ENCODE data around the gene CEACAM3. TPM values are rescaled to one million over a fixed set of nuclear protein-coding genes. Genes with fewer than 3 reads are reported as not detected.

Gene CEACAM3
- total and polyA plus RNA-seq, 5 donors = 0.07 to 0.59 (median 0.29) TPM; not detected in 2

GRCh38 chr19:41792513-41793413 lies 3.6 kb upstream of the CEACAM3 start:
- Histone ChIP-seq H3K27me3 (ENCODE audit: control insufficient read depth, insufficient read depth) (peaks cover 4% of the 10 kb centered on the region), H3K4me3 (ENCODE audit: low read length) (no peak overlapping the region), H3K4me1 (ENCODE audit: control insufficient read depth, insufficient read depth, low read length) (no peaks in the 10 kb centered on the region), H3K9me3 (ENCODE audit: control insufficient read depth, low read length) (no peaks in the 10 kb centered on the region), H3K27ac (ENCODE audit: low read length) (no peak overlapping the region)
- ATAC-seq (no peak), DNase-seq (peak; percentile 40 to 78 (median 64))
- whole genome bisulfite sequencing = 25% methylated on average over 22 of the region's 22 CpGs
- intact Hi-C loops (cut with DNase I) = no loop called here

GRCh38 chr19:41793414-41793727 lies 3.0 kb upstream of the CEACAM3 start:
- Histone ChIP-seq H3K27me3 (ENCODE audit: control insufficient read depth, insufficient read depth) (peaks cover 4% of the 10 kb centered on the region), H3K27ac (ENCODE audit: low read length) (no peak overlapping the region), H3K4me3 (ENCODE audit: low read length) (no peak overlapping the region), H3K4me1 (ENCODE audit: control insufficient read depth, insufficient read depth, low read length) (no peaks in the 10 kb centered on the region), H3K9me3 (ENCODE audit: control insufficient read depth, low read length) (no peaks in the 10 kb centered on the region)
- DNase-seq (no peak), ATAC-seq (no peak)
- WGBS = 0% methylated on average over 1 of the region's 1 CpG
- intact Hi-C loops (cut with DNase I) = no loop called here

GRCh38 chr19:41795031-41795461 lies 1.3 kb upstream of the CEACAM3 start:
- Histone ChIP-seq H3K4me3 (ENCODE audit: low read length) (no peak overlapping the region), H3K4me1 (ENCODE audit: control insufficient read depth, insufficient read depth, low read length) (no peaks in the 10 kb centered on the region), H3K27ac (ENCODE audit: low read length) (no peak overlapping the region), H3K27me3 (ENCODE audit: control insufficient read depth, insufficient read depth) (peaks cover 4% of the 10 kb centered on the region), H3K9me3 (ENCODE audit: control insufficient read depth, low read length) (no peaks in the 10 kb centered on the region)
- no peak for DNase-seq
- ATAC-seq = peak; percentile 71 to 79
- intact Hi-C loops (cut with DNase I) = no loop called here
- 44% methylated on average over 5 of the region's 5 CpGs for WGBS

- Histone ChIP-seq H3K27ac (ENCODE audit: low read length) (no peak overlapping the region), H3K4me3 (ENCODE audit: low read length) (no peak overlapping the region), H3K9me3 (ENCODE audit: control insufficient read depth, low read length) (no peaks in the 10 kb centered on the region), H3K27me3 (ENCODE audit: control insufficient read depth, insufficient read depth) (peaks cover 2% of the 10 kb centered on the region), H3K4me1 (ENCODE audit: control insufficient read depth, insufficient read depth, low read length) (no peaks in the 10 kb centered on the region)
- DNase-seq (no peak), ATAC-seq (no peak)
- intact Hi-C loops (cut with DNase I) = no loop called here
- WGBS = 82% methylated on average over 1 of the region's 1 CpG
These were observed 514 bp downstream of the CEACAM3 start for GRCh38 chr19:41796901-41797300.

GRCh38 chr19:41799444-41800000 lies 3.1 kb downstream of the CEACAM3 start:
- intact Hi-C loops (cut with DNase I) = no loop called here
- no peaks in the 10 kb centered on the region for H3K4me1 ChIP-seq (ENCODE audit: control insufficient read depth, insufficient read depth, low read length)
- H3K4me3 ChIP-seq (ENCODE audit: low read length) = no peak overlapping the region
- H3K9me3 ChIP-seq (ENCODE audit: control insufficient read depth, low read length) = no peaks in the 10 kb centered on the region
- ATAC-seq (no peak), DNase-seq (no peak)
- no peak overlapping the region for H3K27ac ChIP-seq (ENCODE audit: low read length)
- WGBS = 65% methylated on average over 9 of the region's 9 CpGs
- peaks cover 2% of the 10 kb centered on the region for H3K27me3 ChIP-seq (ENCODE audit: control insufficient read depth, insufficient read depth)

- ATAC-seq (no peak), DNase-seq (no peak)
- Histone ChIP-seq H3K4me1 (ENCODE audit: control insufficient read depth, insufficient read depth, low read length) (no peaks in the 10 kb centered on the region), H3K9me3 (ENCODE audit: control insufficient read depth, low read length) (no peaks in the 10 kb centered on the region), H3K27ac (ENCODE audit: low read length) (no peak overlapping the region), H3K4me3 (ENCODE audit: low read length) (no peak overlapping the region), H3K27me3 (ENCODE audit: control insufficient read depth, insufficient read depth) (peaks cover 2% of the 10 kb centered on the region)
- intact Hi-C loops (cut with DNase I) = no loop called here
- WGBS = 72% methylated on average over 4 of the region's 4 CpGs
These were observed 4.6 kb downstream of the CEACAM3 start for GRCh38 chr19:41801031-41801430.

- Histone ChIP-seq H3K9me3 (ENCODE audit: control insufficient read depth, low read length) (no peaks in the 10 kb centered on the region), H3K4me1 (ENCODE audit: control insufficient read depth, insufficient read depth, low read length) (no peaks in the 10 kb centered on the region), H3K27ac (ENCODE audit: low read length) (no peak overlapping the region), H3K4me3 (ENCODE audit: low read length) (no peak overlapping the region), H3K27me3 (ENCODE audit: control insufficient read depth, insufficient read depth) (no peaks in the 10 kb centered on the region)
- no peak for DNase-seq
- WGBS = 43% methylated on average over 2 of the region's 2 CpGs
- peak in 1 of 2 donors; percentile 29 for ATAC-seq
- intact Hi-C loops (cut with DNase I) = no loop called here
These were observed 5.4 kb downstream of the CEACAM3 start for GRCh38 chr19:41801792-41802211.

GRCh38 chr19:41802770-41803169 lies 6.4 kb downstream of the CEACAM3 start:
- Histone ChIP-seq H3K4me1 (ENCODE audit: control insufficient read depth, insufficient read depth, low read length) (no peaks in the 10 kb centered on the region), H3K27me3 (ENCODE audit: control insufficient read depth, insufficient read depth) (no peaks in the 10 kb centered on the region), H3K9me3 (ENCODE audit: control insufficient read depth, low read length) (no peaks in the 10 kb centered on the region), H3K27ac (ENCODE audit: low read length) (no peak overlapping the region), H3K4me3 (ENCODE audit: low read length) (no peak overlapping the region)
- 79% methylated on average over 2 of the region's 2 CpGs for WGBS
- intact Hi-C loops (cut with DNase I) = no loop called here
- ATAC-seq = no peak
- DNase-seq = no peak

GRCh38 chr19:41804336-41804735 lies 7.9 kb downstream of the CEACAM3 start:
- no peaks in the 10 kb centered on the region for H3K9me3 ChIP-seq (ENCODE audit: control insufficient read depth, low read length)
- no peaks in the 10 kb centered on the region for H3K27me3 ChIP-seq (ENCODE audit: control insufficient read depth, insufficient read depth)
- no peak overlapping the region for H3K27ac ChIP-seq (ENCODE audit: low read length)
- WGBS = 77% methylated on average over 3 of the region's 3 CpGs
- DNase-seq (no peak), ATAC-seq (no peak)
- H3K4me1 ChIP-seq (ENCODE audit: control insufficient read depth, insufficient read depth, low read length) = no peaks in the 10 kb centered on the region
- intact Hi-C loops (cut with DNase I) = no loop called here
- H3K4me3 ChIP-seq (ENCODE audit: low read length) = no peak overlapping the region

- intact Hi-C loops (cut with DNase I) = no loop called here
- Histone ChIP-seq H3K4me3 (ENCODE audit: low read length) (no peak overlapping the region), H3K9me3 (ENCODE audit: control insufficient read depth, low read length) (no peaks in the 10 kb centered on the region), H3K27me3 (ENCODE audit: control insufficient read depth, insufficient read depth) (no peaks in the 10 kb centered on the region), H3K27ac (ENCODE audit: low read length) (no peak overlapping the region), H3K4me1 (ENCODE audit: control insufficient read depth, insufficient read depth, low read length) (no peaks in the 10 kb centered on the region)
- DNase-seq (no peak), ATAC-seq (no peak)
- WGBS = 84% methylated on average over 3 of the region's 3 CpGs
These were observed 10.8 kb downstream of the CEACAM3 start for GRCh38 chr19:41807176-41807575.

- H3K27me3 ChIP-seq (ENCODE audit: control insufficient read depth, insufficient read depth) = no peaks in the 10 kb centered on the region
- WGBS = 62% methylated on average over 16 of the region's 16 CpGs
- no peaks in the 10 kb centered on the region for H3K9me3 ChIP-seq (ENCODE audit: control insufficient read depth, low read length)
- no peaks in the 10 kb centered on the region for H3K4me1 ChIP-seq (ENCODE audit: control insufficient read depth, insufficient read depth, low read length)
- intact Hi-C loops (cut with DNase I) = no loop called here
- ATAC-seq (peak; percentile 37 to 60), DNase-seq (peak; percentile 40 to 76 (median 65))
- H3K27ac ChIP-seq (ENCODE audit: low read length) = no peak overlapping the region
- no peak overlapping the region for H3K4me3 ChIP-seq (ENCODE audit: low read length)
These were observed 12.5 kb downstream of the CEACAM3 start for GRCh38 chr19:41808663-41809566.

All from right cardiac atrium (tissue), 5 donors.